Neuron (in vitro differentiated cells): ENCODE results near the gene ZNF621.
"Not testable (repeated sequence)": the region's sequence is repeated elsewhere in the genome, so short reads cannot be mapped to it uniquely, and the experiment has no call there.

Source experiments
- H2AFZ ChIP-seq: one replicate; pipeline ENCODE4 v1.6.1; 2013; ENCODE audit warnings: low read depth, mild to moderate bottlenecking, inconsistent platforms, low read length, moderate library complexity
- H3K27me3 ChIP-seq: one replicate; pipeline ENCODE4 v1.6.1; 2013; ENCODE audit warnings: low read length; ENCODE audit not compliant: insufficient read depth
- H3K36me3 ChIP-seq: one replicate; pipeline ENCODE4 v1.6.1; 2013; ENCODE audit warnings: low read length; ENCODE audit not compliant: insufficient read depth
- H3K4me1 ChIP-seq: one replicate; pipeline ENCODE4 v1.6.1; 2013; ENCODE audit warnings: low read length; ENCODE audit not compliant: insufficient read depth
- H3K4me3 ChIP-seq: 2 replicates; pipeline ENCODE4 v1.5.1; 2013; ENCODE audit warnings: mild to moderate bottlenecking, low read length, moderate library complexity
- H3K9me3 ChIP-seq: one replicate; pipeline ENCODE4 v1.6.1; 2013; ENCODE audit warnings: low read length

ZNF621 gene

GRCh38 chr3:40511031-40511718 is 13.6 kb upstream of the ZNF621 start:
- no peaks in the 10 kb centered on the region for H3K9me3 ChIP-seq
- H3K27me3 ChIP-seq = no peaks in the 10 kb centered on the region
- H2AFZ ChIP-seq = no peak overlapping the region
- peaks cover 54% of the 10 kb centered on the region for H3K36me3 ChIP-seq
- H3K4me3 ChIP-seq = no peak overlapping the region
- peaks cover 4% of the 10 kb centered on the region for H3K4me1 ChIP-seq

- H3K36me3 ChIP-seq = peaks cover 44% of the 10 kb centered on the region
Measured at GRCh38 chr3:40516201-40516600, 8.6 kb upstream of the ZNF621 start.

GRCh38 chr3:40518067-40518466 is 6.7 kb upstream of the ZNF621 start:
- Histone ChIP-seq H3K36me3 (peaks cover 29% of the 10 kb centered on the region), H2AFZ (no peak overlapping the region), H3K9me3 (peaks cover 2% of the 10 kb centered on the region), H3K27me3 (no peaks in the 10 kb centered on the region), H3K4me3 (no peak overlapping the region), H3K4me1 (no peaks in the 10 kb centered on the region)

More at GRCh38 chr3:40516201-40516600, 8.6 kb upstream of the ZNF621 start:
- H3K27me3 ChIP-seq = no peaks in the 10 kb centered on the region
- H3K9me3 ChIP-seq = peaks cover 2% of the 10 kb centered on the region
- no peak overlapping the region for H3K4me3 ChIP-seq
- no peak overlapping the region for H2AFZ ChIP-seq
- no peaks in the 10 kb centered on the region for H3K4me1 ChIP-seq

- Histone ChIP-seq H3K36me3 (peaks cover 28% of the 10 kb centered on the region), H3K4me1 (no peaks in the 10 kb centered on the region), H3K4me3 (no peak overlapping the region), H3K27me3 (no peaks in the 10 kb centered on the region), H2AFZ (no peak overlapping the region), H3K9me3 (peaks cover 2% of the 10 kb centered on the region)
Measured at GRCh38 chr3:40518848-40519247, 5.9 kb upstream of the ZNF621 start.

- H3K27me3 ChIP-seq = no peaks in the 10 kb centered on the region
- no peak overlapping the region for H2AFZ ChIP-seq
- H3K4me1 ChIP-seq = peaks cover 12% of the 10 kb centered on the region
- H3K36me3 ChIP-seq = peaks cover 14% of the 10 kb centered on the region
- no peak overlapping the region for H3K4me3 ChIP-seq
- peaks cover 2% of the 10 kb centered on the region for H3K9me3 ChIP-seq
Measured at GRCh38 chr3:40521254-40521653, 3.5 kb upstream of the ZNF621 start.

DNA sequence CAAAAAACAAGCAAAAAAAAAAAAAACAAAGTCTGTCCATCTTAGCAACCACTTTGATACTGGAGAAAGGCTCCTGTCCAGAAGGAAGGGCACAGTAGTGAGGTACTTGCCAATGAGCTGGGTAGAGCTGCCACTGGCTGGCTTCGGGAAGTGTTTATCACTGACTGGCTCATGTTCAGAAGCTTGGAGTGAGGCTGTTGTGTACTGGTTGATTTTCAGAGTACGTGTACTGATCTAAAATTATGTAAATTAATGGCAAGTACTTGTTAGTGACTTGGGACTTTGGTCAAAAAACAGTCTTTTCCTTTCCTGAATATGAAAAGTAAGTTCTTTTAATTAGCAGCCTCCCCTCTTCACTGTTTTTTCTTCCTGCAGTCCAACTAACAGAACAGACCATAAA is 979 bp upstream of the ZNF621 start:
- H3K4me1 ChIP-seq = peaks cover 14% of the 10 kb centered on the region
- H2AFZ ChIP-seq = peak overlapping the region; percentile 63
- no peak overlapping the region for H3K4me3 ChIP-seq
- peaks cover 20% of the 10 kb centered on the region for H3K36me3 ChIP-seq
- H3K27me3 ChIP-seq = no peaks in the 10 kb centered on the region
- H3K9me3 ChIP-seq = peaks cover 5% of the 10 kb centered on the region

DNA sequence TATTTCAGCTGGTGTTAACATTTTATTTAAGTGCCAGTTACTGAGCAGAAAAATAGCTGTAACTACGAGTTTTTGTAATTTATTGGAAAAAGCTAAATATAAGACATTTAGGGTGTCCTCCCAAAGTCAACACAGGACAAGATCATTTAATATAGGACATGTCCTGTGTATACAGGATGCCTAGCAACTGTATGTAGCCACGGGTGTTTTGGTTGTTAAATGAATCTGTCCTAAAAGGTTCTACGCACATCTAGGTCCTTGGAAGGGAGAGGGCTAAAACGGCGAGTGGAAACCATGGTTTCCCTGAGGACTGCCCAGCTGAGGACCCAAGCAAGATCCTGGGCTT is 565 bp upstream of the ZNF621 start:
- Histone ChIP-seq H3K4me3 (peak overlapping the region; percentile 70), H2AFZ (peak overlapping the region; percentile 63), H3K4me1 (peaks cover 14% of the 10 kb centered on the region), H3K9me3 (peaks cover 3% of the 10 kb centered on the region), H3K27me3 (no peaks in the 10 kb centered on the region), H3K36me3 (peaks cover 24% of the 10 kb centered on the region)

GRCh38 chr3:40528426-40528825 is 3.7 kb downstream of the ZNF621 start:
- Histone ChIP-seq H3K27me3 (no peaks in the 10 kb centered on the region), H3K36me3 (peaks cover 65% of the 10 kb centered on the region), H3K4me1 (peaks cover 14% of the 10 kb centered on the region), H2AFZ (no peak overlapping the region), H3K4me3 (no peak overlapping the region), H3K9me3 (peaks cover 30% of the 10 kb centered on the region)

DNA sequence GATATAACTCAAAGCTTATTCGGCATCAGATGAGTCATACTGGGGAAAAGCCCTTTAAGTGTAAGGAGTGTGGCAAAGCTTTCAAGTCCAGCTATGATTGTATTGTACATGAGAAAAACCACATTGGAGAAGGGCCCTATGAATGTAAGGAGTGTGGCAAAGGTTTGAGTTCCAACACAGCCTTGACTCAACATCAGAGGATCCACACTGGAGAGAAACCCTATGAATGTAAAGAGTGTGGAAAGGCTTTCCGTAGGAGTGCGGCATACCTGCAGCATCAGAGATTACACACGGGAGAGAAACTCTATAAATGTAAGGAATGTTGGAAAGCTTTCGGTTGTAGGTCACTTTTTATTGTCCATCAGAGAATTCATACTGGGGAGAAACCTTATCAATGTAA is 7.5 kb downstream of the ZNF621 start:
- no peaks in the 10 kb centered on the region for H3K4me1 ChIP-seq
- peaks cover 87% of the 10 kb centered on the region for H3K36me3 ChIP-seq
- no peaks in the 10 kb centered on the region for H3K27me3 ChIP-seq
- H2AFZ ChIP-seq = no peak overlapping the region
- H3K4me3 ChIP-seq = no peak overlapping the region
- H3K9me3 ChIP-seq = peaks cover 43% of the 10 kb centered on the region

DNA sequence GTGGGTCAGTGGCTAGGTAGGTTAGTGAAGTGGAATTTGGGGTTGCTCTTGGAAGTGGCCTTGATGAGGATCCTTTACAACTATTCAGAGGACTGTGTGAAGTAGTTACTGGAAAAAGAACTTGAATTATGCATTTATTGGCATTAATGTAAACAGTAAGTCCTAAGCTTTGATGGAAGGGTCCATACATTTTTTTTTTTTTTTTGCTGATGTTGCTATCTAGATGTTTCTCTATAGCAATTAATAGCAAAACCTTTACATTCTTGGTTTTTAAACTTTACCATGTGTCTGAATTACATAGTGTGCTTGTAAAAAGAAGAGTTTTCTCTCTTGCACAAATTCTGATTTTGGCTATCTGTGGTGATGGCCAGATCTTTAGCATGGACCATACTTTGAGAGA is 9.5 kb downstream of the ZNF621 start:
- peaks cover 81% of the 10 kb centered on the region for H3K36me3 ChIP-seq
- H3K27me3 ChIP-seq = no peaks in the 10 kb centered on the region
- peaks cover 53% of the 10 kb centered on the region for H3K9me3 ChIP-seq
- no peak overlapping the region for H2AFZ ChIP-seq
- H3K4me1 ChIP-seq = no peaks in the 10 kb centered on the region
- H3K4me3 ChIP-seq = no peak overlapping the region

- Histone ChIP-seq H3K9me3 (no peaks in the 10 kb centered on the region), H3K4me1 (peaks cover 4% of the 10 kb centered on the region), H2AFZ (no peak overlapping the region), H3K27me3 (no peaks in the 10 kb centered on the region), H3K4me3 (no peak overlapping the region), H3K36me3 (no peaks in the 10 kb centered on the region)
Measured at GRCh38 chr3:40546816-40547215, 22.1 kb downstream of the ZNF621 start.

- Histone ChIP-seq H3K4me1 (peaks cover 4% of the 10 kb centered on the region), H3K9me3 (no peaks in the 10 kb centered on the region), H3K27me3 (no peaks in the 10 kb centered on the region), H2AFZ (no peak overlapping the region), H3K4me3 (no peak overlapping the region), H3K36me3 (no peaks in the 10 kb centered on the region)
Measured at GRCh38 chr3:40550167-40550566, 25.4 kb downstream of the ZNF621 start.

DNA sequence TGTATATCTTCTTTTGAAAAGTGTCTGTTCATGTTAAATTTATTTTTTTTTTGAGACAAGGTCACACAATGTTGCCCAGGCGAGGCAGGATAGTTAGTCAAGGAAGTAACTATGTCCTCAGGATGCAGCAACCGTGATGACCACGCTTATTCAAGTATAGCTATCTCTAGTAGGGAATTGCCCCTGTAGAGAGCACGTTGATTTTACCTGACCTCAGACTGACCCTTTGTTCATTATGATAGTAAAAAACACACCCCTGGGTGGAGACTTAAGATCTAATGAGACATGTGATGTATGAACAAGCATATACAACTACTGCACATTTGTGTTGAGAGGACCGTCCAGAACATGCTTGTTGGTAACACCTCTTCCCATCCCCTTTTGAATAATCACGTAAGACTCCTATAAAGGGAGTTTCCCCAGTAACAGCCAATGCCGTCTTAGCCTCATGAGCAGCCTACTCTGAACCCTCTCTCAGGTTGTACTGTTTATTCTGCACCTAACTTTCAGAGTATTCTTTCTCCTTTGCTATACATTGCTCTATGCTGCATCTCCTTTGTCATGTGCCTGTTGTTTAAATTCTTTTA is 32.9 kb downstream of the ZNF621 start:
- no peaks in the 10 kb centered on the region for H3K27me3 ChIP-seq
- no peak overlapping the region for H2AFZ ChIP-seq
- no peaks in the 10 kb centered on the region for H3K4me1 ChIP-seq
- H3K36me3 ChIP-seq = no peaks in the 10 kb centered on the region
- no peak overlapping the region for H3K4me3 ChIP-seq
- H3K9me3 ChIP-seq = no peaks in the 10 kb centered on the region

DNA sequence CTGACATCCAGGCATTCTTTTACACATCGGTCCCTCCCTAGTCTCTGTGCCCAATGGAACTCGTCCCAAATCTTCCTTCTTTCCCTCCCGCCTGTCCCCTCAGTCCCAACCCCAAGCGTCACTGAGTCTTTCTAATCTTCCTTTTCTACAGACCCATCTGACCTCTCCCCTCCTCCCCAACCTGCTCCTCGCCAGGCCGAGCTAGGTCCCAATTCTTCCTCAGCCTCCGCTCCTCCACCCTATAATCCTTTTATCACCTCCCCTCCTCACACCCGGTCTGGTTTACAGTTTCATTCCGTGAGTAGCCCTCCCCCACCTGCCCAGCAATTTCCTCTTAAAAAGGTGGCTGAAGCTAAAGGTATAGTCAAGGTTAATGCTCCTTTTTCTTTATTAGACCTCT is 37.7 kb downstream of the ZNF621 start:
- not testable (repeated sequence) for H3K9me3 ChIP-seq, H2AFZ ChIP-seq, H3K4me3 ChIP-seq, H3K4me1 ChIP-seq, H3K27me3 ChIP-seq, H3K36me3 ChIP-seq
